D341Med (cell line): ENCODE data around the gene ENC1.
A peak's percentile ranks its signal among the peaks of the same experiment; 100 is the strongest.

Experiments used
- DNase-seq: peaks from one replicate; pipeline ENCODE4 v3.0.0; 2012; ENCODE audit warnings: low spot score

ENC1 gene

DNA sequence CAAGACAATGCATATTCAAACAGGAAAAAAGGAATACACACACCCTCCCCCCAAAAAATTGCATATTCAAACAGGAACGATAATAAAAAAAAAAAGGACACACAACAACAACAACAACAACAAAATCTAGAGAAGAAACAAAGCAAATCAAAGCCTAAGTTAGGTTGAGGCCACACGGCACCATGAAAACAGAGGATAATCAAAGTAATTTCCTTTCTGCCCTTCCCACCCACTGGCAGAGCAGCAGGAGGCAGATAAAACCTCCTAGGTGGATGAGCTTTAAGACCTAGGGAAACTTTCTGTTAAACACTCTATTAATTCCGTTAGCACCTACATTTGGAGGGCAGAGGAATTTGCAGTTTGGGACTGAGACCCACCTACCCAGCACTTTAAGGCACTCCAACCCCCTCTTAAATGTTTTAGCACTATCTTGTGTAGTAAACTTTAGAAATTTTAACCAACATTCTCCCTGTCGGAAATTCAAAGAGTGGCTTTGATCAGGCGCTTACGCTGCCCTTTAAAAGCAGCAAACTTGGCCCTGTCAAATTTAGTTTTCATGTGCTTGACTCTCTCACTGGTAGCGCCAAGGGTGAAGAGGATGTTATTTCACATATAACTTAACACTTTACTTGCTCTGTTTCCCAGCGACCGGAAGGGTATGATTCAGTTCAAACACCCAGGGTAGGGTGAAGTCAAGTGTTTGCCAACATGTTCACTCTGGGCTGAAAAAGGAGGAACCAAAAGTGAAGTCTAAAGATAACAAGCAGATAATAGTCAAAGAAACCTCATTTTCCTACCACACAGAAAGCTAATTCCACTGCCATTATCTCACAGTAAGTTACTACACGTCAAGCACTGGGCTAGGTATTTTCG is 9.2 kb downstream of the ENC1 start:
- no peak for DNase-seq

DNA sequence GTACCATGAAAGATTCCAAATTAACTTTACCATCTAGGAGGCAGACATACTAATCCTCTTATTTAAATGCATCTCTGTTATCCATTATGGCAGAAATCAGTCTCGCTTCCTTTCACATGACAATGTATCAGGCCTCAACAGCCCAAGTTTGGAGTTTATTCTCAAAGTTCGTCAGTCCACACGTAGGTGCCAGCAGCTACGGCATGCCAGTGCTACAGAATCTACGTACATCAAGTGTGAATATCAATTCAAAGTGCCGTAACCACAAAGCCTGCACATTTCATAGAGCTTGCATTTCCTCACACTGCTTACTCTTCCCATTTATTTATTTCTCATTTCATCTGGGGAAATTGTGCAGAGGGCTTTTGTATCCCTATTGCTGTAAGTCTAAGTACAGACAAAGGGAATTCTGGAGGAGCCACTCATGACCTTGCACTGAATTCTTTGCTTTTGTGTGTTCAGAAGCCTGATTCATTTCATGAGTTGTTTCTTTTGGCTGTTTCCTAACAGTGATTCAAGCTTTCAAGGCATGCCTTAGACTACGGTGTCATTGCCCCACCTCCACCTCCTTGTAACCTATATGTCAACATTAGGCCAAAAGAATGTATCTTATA is 10.0 kb downstream of the ENC1 start:
- no peak for DNase-seq

DNA sequence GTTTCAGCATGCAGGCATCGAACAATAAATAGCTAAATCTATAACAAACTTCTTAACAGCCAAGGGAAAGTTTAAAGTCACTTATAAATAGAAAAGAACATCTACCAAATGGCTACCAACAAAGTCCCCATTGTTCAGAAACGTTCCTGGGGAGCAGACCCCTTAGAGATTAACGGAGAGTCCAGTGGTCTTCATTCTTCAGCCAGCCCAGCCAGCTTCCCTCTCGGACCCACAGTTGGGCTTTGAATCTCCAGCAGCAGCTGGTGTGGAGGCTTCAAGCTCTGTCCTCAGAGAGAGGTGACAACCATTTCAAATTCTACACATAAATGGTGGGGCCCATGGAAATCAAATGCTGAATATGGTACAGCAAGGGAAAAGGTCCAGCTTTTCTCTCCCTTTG is 11.2 kb downstream of the ENC1 start:
- DNase-seq: no peak

GRCh38 chr5:74628359-74628758 is 12.2 kb downstream of the ENC1 start:
- no peak for DNase-seq

DNA sequence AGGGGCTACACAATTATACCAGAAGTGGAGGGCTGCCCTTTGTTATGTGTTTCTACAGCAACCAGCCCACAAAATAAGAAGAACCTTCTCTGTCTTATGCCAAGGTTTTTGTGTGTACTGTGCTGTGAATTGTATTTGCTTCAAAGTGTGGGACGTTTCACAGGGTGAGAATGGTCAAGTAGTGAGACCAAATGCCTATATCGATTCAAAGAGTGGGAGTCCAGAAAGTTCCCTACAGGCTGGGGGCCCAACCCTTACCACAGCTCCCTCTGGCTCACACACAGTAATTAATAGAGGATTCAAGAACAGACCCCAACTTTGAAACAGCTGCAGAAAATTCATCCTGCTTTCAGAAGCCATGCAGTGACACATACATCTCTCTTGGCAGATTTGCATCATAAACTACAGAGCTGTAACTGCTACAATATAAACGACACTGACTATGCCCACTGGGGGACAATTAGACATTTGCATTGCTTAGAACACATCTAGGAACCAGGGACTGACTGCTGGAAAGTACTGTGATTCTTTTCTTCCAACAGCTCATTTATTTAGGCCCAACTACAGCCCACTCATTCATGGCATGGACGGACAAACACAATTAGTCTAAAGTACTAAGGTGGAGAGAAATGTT is 12.8 kb downstream of the ENC1 start:
- DNase-seq: no peak

- DNase-seq: peak; percentile 41
These were observed 13.9 kb downstream of the ENC1 start for GRCh38 chr5:74626386-74627222.

DNA sequence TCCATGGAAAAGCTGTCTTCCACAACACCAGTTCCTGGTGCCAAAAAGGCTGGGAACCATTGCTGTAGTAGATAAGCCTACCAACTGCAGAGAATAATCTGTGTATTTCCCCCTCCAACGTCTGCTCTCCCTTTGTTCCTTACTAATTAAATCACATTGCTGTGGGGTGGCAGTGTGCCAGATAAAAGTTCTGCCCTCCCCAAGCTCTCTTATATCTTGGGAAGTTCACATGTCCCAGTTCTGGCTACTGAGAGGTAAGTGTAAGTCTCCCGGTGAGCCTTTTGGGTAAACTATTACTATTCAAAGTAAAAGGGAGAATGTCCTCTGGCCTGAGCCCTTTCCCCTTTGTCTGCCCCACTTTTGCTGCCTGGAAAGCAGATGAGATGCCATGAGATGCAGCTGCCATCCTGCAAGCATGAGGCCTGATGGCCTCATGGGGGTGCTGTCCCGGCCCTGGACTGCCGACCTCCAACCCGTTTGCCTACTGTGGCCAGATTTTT is 14.7 kb downstream of the ENC1 start:
- DNase-seq: peak; percentile 65

GRCh38 chr5:74624931-74625505 is 15.5 kb downstream of the ENC1 start:
- DNase-seq: no peak

DNA sequence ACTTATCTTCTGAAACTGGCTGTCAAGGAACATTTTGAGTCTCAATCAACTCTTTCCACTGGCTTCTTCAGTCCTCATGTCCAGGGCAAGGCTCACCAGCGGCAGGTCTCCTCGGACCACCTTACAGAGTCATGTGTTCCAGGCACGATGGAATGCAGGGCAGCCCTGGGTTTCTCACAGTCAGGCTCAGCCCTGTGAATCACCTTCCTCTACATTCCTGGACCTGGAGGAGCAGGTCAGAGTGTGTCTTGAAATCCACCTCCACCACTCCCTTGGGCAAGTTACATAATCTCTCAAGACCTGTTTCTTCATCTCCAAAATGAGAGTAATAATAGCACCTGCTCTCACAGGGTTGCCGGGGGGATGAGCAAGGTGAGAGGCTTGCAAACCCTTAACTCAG is 16.0 kb downstream of the ENC1 start:
- no peak for DNase-seq

- DNase-seq: no peak
These were observed 16.6 kb downstream of the ENC1 start for GRCh38 chr5:74623748-74624408.

DNA sequence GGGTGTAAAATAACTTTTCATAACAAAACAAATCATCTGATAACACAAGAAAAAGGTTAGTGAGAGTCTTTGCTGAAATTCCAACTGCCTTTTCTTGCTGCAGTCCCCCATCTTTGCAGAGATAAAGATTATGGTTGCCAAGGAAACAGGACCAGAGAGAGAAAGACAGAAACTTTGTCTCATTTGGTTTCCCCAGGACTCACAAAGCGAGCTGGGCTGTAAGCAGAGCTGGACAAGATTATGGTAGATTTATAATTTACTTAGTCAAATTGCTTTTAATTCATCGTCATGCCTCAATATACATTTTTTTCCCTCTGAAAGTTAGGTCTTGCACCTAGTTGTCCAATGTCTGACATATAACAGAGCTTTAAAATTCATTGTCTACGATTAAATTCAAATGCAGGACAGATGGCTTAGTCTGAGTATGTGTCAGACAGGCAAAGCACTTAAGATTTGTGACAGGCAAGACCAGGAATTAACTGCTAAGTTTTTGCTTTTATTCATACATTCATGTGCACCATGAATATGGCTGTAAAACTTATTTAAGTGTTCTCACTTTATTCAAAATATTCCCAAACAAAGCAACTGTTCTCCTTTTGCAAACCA is 17.4 kb downstream of the ENC1 start:
- DNase-seq: peak; percentile 48

DNA sequence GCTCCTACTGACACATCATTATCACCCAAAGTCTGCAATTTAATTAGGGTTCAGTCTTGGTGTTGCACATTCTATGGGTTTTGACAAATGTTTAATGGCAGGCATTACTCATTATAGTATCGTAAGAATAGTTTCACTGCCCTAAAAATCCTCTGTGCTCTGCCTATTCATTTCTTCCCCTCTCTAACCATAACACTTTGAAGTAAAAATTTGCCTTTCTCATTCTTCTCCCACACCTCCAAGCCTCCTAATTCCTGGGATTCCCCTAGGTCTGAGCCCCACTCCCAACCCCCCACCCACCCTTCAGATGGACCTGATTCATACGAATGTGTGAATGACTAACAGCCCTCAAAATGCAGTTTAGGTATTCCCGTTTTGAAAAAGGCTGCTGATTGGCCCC is 18.4 kb downstream of the ENC1 start:
- no peak for DNase-seq

DNA sequence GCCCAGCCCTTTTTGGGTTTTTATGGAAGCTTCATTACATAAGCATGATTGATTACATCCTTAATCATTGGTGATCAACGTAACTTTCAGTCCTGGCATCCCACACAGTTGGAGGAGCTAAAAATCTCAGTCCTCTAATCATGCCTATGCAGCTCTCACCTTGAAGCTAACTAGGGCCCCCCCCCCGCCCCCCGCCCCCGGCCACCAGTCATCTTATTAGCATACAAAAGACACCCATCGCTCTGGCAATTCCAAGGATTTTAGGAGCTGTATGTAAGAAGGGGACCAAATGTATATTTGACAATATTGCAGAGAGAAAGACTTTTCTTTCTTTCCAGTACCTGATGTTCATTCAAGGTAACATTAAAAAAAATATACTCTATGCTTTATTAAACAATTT is 19.0 kb downstream of the ENC1 start:
- DNase-seq: no peak

DNA sequence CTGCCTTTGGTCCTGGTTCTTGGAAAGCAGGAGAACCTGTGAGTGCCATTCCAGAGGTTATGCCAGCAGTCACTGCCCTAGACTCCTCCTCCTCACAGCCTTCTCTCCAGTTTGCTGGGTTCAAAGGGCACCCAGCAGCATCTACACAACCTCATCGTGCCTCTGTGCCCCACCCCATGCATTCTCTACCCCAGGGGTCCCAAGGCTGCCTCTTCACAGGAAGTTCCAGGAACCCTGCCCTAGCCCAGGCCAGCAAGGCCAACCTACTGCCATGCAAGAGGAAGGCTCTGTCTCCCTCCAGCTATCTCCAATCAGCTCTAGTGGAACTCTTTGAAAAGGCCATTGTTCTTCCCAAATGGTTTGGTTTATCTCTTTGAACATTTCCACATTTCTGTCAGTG is 21.2 kb downstream of the ENC1 start:
- DNase-seq: no peak

DNA sequence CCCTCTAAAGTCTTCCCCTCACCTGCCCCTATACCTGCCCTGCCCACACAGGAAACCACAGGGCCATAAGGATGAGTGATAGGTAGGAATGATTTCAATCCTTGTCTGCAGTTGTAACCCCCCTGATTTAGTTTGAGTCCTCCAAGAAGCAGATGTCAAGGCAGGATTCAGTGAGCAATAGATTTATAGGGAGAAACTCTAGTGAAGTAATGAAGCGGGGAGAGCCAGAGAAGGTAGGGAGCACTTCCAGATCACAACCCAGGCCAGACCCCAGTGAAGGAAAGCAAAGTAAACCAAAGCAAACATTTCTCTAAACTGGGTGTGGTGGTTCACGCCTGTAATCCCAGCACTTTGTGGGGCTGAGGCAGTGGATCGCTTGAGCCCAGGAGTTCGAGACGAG is 22.4 kb downstream of the ENC1 start:
- DNase-seq: no peak

DNA sequence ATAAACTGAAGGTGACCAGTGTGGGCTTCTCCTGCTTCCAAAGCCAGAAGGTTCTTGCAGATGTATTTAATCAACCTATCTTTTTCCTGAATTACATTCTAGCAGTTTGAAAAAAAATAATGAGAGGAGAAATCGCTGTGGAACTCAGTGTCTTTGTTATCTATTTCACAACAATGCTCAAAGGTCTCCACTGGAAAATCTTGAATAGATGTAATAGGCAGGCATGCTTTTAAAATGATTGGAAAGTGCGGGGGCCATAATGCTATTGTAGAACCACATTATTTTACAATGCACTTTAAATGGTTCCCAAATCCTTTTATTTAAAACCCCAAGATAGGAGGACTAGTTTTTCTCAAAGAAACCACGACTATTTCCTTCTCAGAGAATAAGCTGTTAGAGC is 23.3 kb downstream of the ENC1 start:
- DNase-seq: no peak

DNA sequence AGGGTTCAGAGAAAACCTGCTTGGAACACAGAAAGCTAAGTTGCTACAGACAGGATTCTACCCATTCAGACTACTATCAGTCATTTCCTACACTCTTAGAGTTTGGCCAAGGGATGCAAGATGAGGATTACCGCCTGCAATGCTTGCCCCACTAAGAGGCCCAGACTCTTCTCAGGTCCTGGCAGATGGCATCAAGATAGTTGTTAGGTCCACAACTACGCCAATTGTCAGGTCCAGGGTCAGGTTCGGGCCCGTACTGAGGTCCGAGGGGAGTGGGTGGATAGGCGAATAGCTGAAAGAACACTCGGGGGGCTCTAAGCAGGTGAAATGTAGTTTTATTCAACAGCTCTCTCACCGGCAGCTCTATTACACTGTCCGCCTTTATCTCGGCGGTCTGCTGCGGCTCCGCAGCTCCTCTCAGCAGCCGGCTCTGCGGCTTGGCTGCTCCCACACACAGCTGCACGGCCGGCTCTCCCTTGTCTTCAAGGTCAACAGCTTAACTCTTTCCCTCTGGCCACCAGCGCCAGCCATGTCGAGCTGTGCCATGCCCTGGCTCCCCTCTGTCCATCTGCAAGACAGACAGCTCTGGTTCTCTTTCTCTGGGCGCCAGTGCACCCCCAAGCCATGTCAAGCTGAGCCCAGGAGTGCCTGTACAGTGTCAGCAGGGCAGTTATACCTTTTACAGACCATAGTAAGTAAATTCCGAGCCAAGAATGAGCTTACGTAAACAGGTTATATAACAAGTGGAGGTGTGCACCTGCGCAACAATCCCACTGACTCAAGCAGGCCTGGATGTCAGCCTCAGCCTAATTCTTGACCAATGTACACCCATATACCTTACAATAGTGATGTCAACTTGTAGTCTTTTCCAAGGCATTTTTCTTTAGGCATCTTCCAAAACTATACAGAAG is 24.0 kb downstream of the ENC1 start:
- DNase-seq: no peak

- DNase-seq: no peak
These were observed 27.2 kb downstream of the ENC1 start for GRCh38 chr5:74613283-74613682.

- DNase-seq: no peak
These were observed 28.5 kb downstream of the ENC1 start for GRCh38 chr5:74612045-74612444.
